Ecto neural progenitor cell (in vitro differentiated cells): ENCODE measurements around the gene DNAJC4.

Source experiments
- DNase-seq: peaks from one replicate; pipeline ENCODE4 v3.0.0-alpha.2; 2018; ENCODE audit warnings: low spot score

Gene DNAJC4

GRCh38 chr11:64229090-64229743, 1.1 kb upstream of the DNAJC4 start:
- no peak for DNase-seq

GRCh38 chr11:64229744-64230170, 591 bp upstream of the DNAJC4 start:
- no peak for DNase-seq

GRCh38 chr11:64230985-64231365, 627 bp downstream of the DNAJC4 start:
- no peak for DNase-seq

- no peak for DNase-seq
Measured at GRCh38 chr11:64231546-64231945, 1.2 kb downstream of the DNAJC4 start.

GRCh38 chr11:64232182-64232966, 2.0 kb downstream of the DNAJC4 start:
- DNase-seq, result no peak

GRCh38 chr11:64232967-64233315, 2.6 kb downstream of the DNAJC4 start:
- DNase-seq, result no peak

GRCh38 chr11:64233913-64234586, 3.7 kb downstream of the DNAJC4 start, which contains the start of gene VEGFB:
TSS of gene VEGFB (plus strand) at chr11:64234584. CDS start at chr11:64234834, 250 bp downstream.
- peak; percentile 66 for DNase-seq

GRCh38 chr11:64234647-64235379, 4.5 kb downstream of the DNAJC4 start:
- no peak for DNase-seq

GRCh38 chr11:64235437-64236161, 5.3 kb downstream of the DNAJC4 start:
- DNase-seq, result no peak

GRCh38 chr11:64237484-64237951, 7.2 kb downstream of the DNAJC4 start:
- no peak for DNase-seq

- no peak for DNase-seq
Measured at GRCh38 chr11:64238076-64238475, 7.7 kb downstream of the DNAJC4 start.

- DNase-seq, result no peak
Measured at GRCh38 chr11:64238999-64239398, 8.7 kb downstream of the DNAJC4 start.

- no peak for DNase-seq
Measured at GRCh38 chr11:64239662-64240434, 9.5 kb downstream of the DNAJC4 start.

GRCh38 chr11:64240435-64241240, 10.3 kb downstream of the DNAJC4 start, which contains the start of gene FKBP2:
TSS of gene FKBP2 (plus strand) at chr11:64241095. CDS start at chr11:64242388, 1,293 bp downstream.
- peak; percentile 97 for DNase-seq

GRCh38 chr11:64241241-64241490, 10.8 kb downstream of the DNAJC4 start:
- DNase-seq, result peak; percentile 100

GRCh38 chr11:64241491-64242374, 11.4 kb downstream of the DNAJC4 start:
- DNase-seq, result no peak

GRCh38 chr11:64243236-64243854, 13.0 kb downstream of the DNAJC4 start:
- DNase-seq, result no peak

- DNase-seq, result no peak
Measured at GRCh38 chr11:64244107-64244506, 13.8 kb downstream of the DNAJC4 start.

GRCh38 chr11:64244966-64245365, 14.6 kb downstream of the DNAJC4 start:
- no peak for DNase-seq
